HG03108 (cell line): Measurements from ENCODE around the gene GLO1.

Experiments
- ATAC-seq: cut with Tn5 transposase; IDR thresholded peaks from one replicate; pipeline ENCODE4 v1.9.1; 2021; ENCODE audit warnings: moderate library complexity; ENCODE audit not compliant: unreplicated experiment

GLO1 gene

GRCh38 chr6:38702558-38703397 lies at the start of gene GLO1:
Gene GLO1, minus strand, starts transcription at chr6:38703145. Its CDS starts 91 bp downstream, at chr6:38703054.
- ATAC-seq, result peak; percentile 99

GRCh38 chr6:38750968-38751615 lies 48.1 kb upstream of the GLO1 start:
- no peak for ATAC-seq

GRCh38 chr6:38749473-38749872 lies 46.5 kb upstream of the GLO1 start:
- no peak for ATAC-seq

- ATAC-seq, result no peak
Observed at GRCh38 chr6:38739532-38739931, 36.6 kb upstream of the GLO1 start.

- no peak for ATAC-seq
Observed at GRCh38 chr6:38738261-38738660, 35.3 kb upstream of the GLO1 start.

GRCh38 chr6:38736951-38737350 lies 34.0 kb upstream of the GLO1 start:
- ATAC-seq, result no peak

- no peak for ATAC-seq
Observed at GRCh38 chr6:38730140-38730862, 27.4 kb upstream of the GLO1 start.

GRCh38 chr6:38728203-38728602 lies 25.3 kb upstream of the GLO1 start:
- no peak for ATAC-seq

GRCh38 chr6:38725414-38726183 lies 22.7 kb upstream of the GLO1 start:
- ATAC-seq, result peak; percentile 70

- ATAC-seq, result no peak
Observed at GRCh38 chr6:38724343-38724742, 21.4 kb upstream of the GLO1 start.

- ATAC-seq, result no peak
Observed at GRCh38 chr6:38723783-38724182, 20.8 kb upstream of the GLO1 start.

- ATAC-seq, result no peak
Observed at GRCh38 chr6:38722727-38723334, 19.9 kb upstream of the GLO1 start.

GRCh38 chr6:38722038-38722437 lies 19.1 kb upstream of the GLO1 start:
- ATAC-seq, result no peak

- no peak for ATAC-seq
Observed at GRCh38 chr6:38720295-38720694, 17.4 kb upstream of the GLO1 start.

GRCh38 chr6:38719358-38719757 lies 16.4 kb upstream of the GLO1 start:
- no peak for ATAC-seq

GRCh38 chr6:38716825-38717224 lies 13.9 kb upstream of the GLO1 start:
- ATAC-seq, result no peak

- ATAC-seq, result no peak
Observed at GRCh38 chr6:38715016-38715689, 12.2 kb upstream of the GLO1 start, which contains the start of gene DNAH8. Gene DNAH8, plus strand, starts transcription at chr6:38715311. Its CDS starts 7,499 bp downstream, at chr6:38722810.

- ATAC-seq, result no peak
Observed at GRCh38 chr6:38714239-38715015, 11.5 kb upstream of the GLO1 start.

- no peak for ATAC-seq
Observed at GRCh38 chr6:38713812-38714211, 10.9 kb upstream of the GLO1 start.
